Measurements from ENCODE around the gene PAX9.

Gene PAX9

GRCh38 chr14:36664322-36665193, 2.9 kb downstream of the PAX9 start:
- TF ChIP-seq CREB1 (IDR thresholded peaks at IDR 0.05; ENCODE audit: low read depth) (no peak), REST (IDR thresholded peaks at IDR 0.05; ENCODE audit: low read depth) (no peak)

GRCh38 chr14:36665887-36666415, 4.3 kb downstream of the PAX9 start:
- TF ChIP-seq CREB1 (IDR thresholded peaks at IDR 0.05; ENCODE audit: low read depth), result no peak
- no peak for TF ChIP-seq USF1 (IDR thresholded peaks at IDR 0.05)

GRCh38 chr14:36666416-36667206, 5.0 kb downstream of the PAX9 start:
- TF ChIP-seq CREB1 (IDR thresholded peaks at IDR 0.05; ENCODE audit: low read depth) (no peak), NFIC (IDR thresholded peaks at IDR 0.05) (no peak), EGR1 (IDR thresholded peaks at IDR 0.05) (no peak), MAX (IDR thresholded peaks at IDR 0.05) (no peak), YY1 (IDR thresholded peaks at IDR 0.05; ENCODE audit: low read depth) (no peak), RAD21 (IDR thresholded peaks at IDR 0.05; ENCODE audit: low read depth) (no peak), CEBPB (IDR thresholded peaks at IDR 0.05) (no peak), USF1 (IDR thresholded peaks at IDR 0.05) (no peak), TCF12 (IDR thresholded peaks at IDR 0.05; ENCODE audit: low read depth) (no peak), FOXM1 (IDR thresholded peaks at IDR 0.05; ENCODE audit: borderline replicate concordance, low read depth) (no peak), ZBTB7A (IDR thresholded peaks at IDR 0.05; ENCODE audit: low read depth) (no peak), REST (IDR thresholded peaks at IDR 0.05; ENCODE audit: low read depth) (no peak), TEAD4 (IDR thresholded peaks at IDR 0.05) (no peak), EP300 (IDR thresholded peaks at IDR 0.05; ENCODE audit: borderline replicate concordance) (no peak), TAF1 (IDR thresholded peaks at IDR 0.05; ENCODE audit: low read depth) (no peak)

- TF ChIP-seq NFIC (IDR thresholded peaks at IDR 0.05), result no peak
- TF ChIP-seq REST (IDR thresholded peaks at IDR 0.05; ENCODE audit: low read depth), result no peak
- TF ChIP-seq ZBTB7A (IDR thresholded peaks at IDR 0.05; ENCODE audit: low read depth), result no peak
- no peak for TF ChIP-seq TEAD4 (IDR thresholded peaks at IDR 0.05)
- TF ChIP-seq MAX (IDR thresholded peaks at IDR 0.05), result no peak
- no peak for TF ChIP-seq USF1 (IDR thresholded peaks at IDR 0.05)
- no peak for TF ChIP-seq TAF1 (IDR thresholded peaks at IDR 0.05; ENCODE audit: low read depth)
- TF ChIP-seq RAD21 (IDR thresholded peaks at IDR 0.05; ENCODE audit: low read depth), result no peak
- no peak for TF ChIP-seq TCF12 (IDR thresholded peaks at IDR 0.05; ENCODE audit: low read depth)
- no peak for TF ChIP-seq EP300 (IDR thresholded peaks at IDR 0.05; ENCODE audit: borderline replicate concordance)
- TF ChIP-seq CREB1 (IDR thresholded peaks at IDR 0.05; ENCODE audit: low read depth), result no peak
- no peak for TF ChIP-seq FOXM1 (IDR thresholded peaks at IDR 0.05; ENCODE audit: borderline replicate concordance, low read depth)
- no peak for TF ChIP-seq YY1 (IDR thresholded peaks at IDR 0.05; ENCODE audit: low read depth)
- no peak for TF ChIP-seq EGR1 (IDR thresholded peaks at IDR 0.05)
These were observed 6.0 kb downstream of the PAX9 start for GRCh38 chr14:36667679-36668078.
